ENCODE results near the gene PATZ1.

- TF ChIP-seq POLR2A (IDR thresholded peaks at IDR 0.05; ENCODE audit: low read length) (no peak), GATA1 (IDR thresholded peaks at IDR 0.05; ENCODE audit: low read depth, low read length) (no peak)
These were observed 3.6 kb downstream of the PATZ1 start for GRCh38 chr22:31342389-31343140.

Measured in erythroblast (primary cell).